Measurements from ENCODE around the gene COX15.
A peak's percentile ranks its signal among the peaks of the same experiment; 100 is the strongest.
"Not testable (repeated sequence)": the region's sequence is repeated elsewhere in the genome, so short reads cannot be mapped to it uniquely, and the experiment has no call there.

COX15 gene

DNA sequence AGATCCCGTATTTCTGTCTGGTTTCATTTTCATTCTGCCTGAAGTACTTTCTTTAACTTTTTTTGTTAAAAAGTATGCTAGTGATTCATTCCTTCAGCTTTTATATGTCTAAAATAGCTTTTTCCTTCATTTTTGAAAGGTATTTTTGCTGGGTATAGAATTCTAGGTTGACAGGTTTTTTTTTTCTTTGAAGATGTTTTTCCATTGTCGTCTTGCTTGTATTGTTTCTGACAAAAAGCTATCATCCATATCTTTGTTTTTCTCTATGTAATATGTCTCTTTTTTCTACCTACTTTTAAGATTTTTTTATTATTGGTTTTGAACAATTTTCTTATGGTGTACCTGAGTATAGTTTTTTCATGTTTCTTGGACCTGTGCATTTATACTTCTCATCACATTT, 8.3 kb upstream of the COX15 start:
- no peak for DNase-seq

DNA sequence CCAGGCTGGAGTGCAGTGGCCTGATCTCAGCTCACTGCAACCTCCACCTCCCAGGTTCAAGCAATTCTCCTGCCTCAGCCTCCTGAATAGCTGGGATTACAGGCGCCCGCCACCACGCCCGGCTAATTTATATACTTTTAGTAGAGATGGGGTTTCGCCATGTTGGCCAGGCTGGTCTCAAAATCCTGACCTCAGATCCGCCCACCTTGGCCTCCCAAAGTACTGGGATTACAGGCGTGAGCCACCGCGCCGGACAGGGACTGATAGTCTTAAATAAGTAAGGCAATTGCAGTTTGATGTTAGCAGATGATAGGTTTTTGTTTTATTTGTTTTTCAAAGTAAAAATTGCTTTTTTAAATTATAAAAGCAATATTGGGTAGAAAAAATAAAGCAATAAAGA, 2.2 kb upstream of the COX15 start:
- not testable (repeated sequence) for DNase-seq

DNA sequence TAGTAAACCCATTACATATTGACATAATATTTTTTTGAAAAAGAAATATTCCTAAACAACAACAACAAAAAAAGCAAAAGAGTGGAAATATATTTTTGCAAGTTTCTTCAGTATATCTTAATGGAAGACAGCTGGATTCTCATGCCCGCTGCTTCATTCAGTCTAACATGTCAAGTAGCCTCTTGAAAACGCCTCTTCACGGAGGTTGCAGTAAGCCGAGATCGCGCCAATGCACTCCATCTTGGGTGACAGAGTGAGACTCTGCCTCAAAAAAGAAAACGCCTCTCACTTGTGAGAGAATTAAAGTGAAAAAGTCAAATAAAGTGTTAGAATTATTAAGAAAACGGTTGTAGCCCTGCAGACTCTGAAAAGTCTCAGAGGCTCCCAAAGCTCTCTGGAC, 1.4 kb upstream of the COX15 start:
- DNase-seq = no peak

DNA sequence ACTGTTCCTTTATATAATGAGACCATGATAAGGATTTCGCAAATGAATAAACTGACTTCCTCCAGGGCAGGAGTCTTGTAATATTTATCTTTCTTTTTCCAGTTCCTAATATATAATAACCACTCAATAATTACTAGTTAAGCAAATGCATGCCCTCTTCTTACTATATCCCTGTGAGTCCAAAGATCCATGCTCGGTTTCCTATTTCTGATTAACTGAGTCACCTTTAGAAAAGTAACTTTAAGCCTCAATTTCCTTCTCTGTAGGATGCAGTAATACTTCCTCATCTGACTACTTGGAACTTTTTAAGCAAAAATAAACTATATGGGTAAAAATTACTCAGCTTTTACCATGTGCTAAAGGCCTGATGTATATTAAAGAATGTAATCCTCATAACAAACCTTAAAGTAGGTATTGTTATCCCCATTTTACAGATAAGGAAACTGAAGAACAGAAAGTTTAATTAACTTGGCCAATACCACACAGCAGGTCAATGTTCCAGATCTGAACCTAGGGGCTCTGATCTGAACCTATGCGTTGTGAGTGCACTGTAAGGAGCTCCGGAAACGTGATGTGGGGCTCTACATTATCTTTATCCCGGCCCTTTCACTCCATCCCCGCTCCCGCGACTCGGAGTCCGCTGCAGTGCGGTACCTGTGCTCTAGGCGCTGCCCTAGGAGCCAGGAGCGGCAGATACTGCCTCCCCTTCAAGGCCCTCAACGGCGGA, 458 bp downstream of the COX15 start:
- no peak for DNase-seq

DNA sequence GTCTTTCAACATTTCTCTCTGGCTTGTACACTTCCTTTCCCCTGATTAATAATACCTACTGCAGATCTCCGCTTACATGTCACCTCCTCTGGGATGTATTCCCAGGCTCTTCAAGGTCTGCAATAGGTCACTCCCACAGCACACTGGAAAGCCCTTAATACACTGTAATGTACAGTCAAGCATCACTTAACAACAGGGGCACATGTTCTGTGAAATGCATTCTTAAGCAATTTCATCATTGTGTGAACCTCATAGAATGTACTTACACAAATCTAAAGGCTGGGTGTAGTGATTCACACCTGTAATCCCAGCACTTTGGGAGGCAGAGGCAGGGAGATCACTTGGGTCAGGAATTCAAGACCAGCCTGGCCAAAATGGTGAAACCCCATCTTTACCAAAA, 1.9 kb downstream of the COX15 start:
- DNase-seq = peak; percentile 11

DNA sequence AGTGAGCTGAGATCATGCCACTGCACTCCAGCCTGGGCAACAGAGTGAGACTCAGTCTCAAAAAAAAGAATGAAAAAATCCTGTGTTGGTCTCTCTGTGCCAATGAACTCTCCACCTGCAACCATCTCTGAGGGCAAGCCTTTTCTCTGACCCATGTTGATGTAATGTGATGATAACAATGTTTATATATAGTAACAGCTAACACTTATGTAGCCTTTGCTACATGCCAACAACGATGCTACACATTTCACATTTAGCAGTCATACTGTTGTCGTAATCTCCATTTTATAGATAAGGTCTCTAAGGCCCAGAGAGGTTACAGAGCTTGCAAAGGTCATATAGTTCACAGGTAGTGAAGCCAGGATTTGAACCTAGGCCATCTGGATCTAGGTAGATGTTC, 11.5 kb downstream of the COX15 start:
- no peak for DNase-seq

DNA sequence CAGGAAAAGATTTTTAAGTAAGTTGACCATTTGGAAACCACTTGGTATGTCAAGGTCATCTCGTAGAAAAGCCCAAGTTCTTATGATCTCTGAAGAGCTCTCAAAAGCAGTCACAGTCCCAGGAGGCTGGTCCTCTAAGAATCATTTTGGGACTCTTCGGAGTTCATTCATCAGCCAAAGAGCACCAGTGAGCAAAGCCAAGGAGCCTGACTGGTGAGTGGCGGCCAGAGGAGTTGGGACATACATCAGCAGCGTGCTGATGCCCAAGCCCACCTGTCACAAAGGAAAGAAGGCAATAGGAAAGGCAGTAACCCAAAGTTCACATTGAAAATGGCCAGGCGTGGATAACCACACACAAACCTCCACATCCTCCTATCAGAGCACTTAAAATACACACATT, 17.5 kb downstream of the COX15 start:
- DNase-seq = no peak

DNA sequence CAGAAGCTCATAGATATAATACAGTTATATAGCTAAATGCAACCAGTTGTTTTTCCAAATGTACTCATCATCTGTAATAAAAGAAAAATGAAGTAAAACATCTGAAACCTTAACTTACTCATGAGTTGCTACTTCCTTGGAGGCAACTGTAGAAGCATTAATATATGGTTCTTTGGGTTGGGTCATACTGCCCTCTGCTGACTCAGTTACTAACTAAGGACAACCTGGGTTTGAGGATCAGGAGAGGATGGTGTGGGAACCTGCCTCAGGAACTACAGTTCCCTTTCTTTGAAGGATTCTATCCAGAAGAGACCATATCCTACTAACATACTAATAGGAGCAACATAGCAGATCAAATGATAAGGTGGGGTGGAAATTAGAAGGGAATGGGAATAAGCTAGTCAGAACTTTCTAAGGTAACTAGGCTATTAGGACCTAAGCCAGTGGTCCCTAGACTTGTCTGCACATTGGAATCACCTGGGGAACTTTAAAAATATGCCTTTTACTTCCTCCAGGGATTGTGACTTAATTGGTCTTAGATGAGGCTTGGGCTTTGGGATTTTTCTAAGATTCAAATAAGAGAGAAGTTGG, 20.7 kb downstream of the COX15 start:
- peak; percentile 72 for DNase-seq

DNA sequence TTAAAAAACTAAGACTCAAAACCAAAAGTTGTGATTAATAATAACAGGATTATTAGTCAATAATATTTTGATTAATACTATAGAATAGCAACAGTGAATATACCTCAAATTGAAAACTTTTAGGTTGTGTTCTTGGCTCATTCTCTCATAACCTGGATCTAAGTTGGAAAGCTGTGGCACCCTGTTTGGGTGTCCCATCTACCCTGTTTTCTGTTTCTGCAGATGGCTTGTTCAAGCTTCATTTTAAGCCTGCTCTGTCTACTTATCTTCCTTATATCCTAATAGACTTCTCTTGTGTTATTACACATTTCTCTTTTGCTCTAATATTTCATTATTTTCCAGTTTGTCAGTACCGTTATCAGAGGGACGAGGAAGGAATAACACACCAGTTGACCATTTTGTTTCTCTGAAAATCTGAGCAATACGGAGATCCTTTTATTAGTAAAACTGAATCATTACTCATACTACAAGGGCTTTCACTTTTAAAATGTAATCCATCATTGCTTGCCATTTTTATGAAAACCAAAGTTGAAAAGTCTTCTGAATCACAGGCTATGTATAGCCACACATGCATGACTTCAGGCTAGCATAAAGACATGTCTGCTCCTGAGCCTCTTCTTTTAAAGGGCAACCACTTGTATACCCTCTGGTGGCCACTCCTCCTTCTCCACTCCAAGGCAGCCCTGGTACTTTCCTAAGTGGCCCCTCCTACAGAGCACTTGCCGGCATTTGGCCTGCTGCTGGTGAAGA, 22.3 kb downstream of the COX15 start:
- DNase-seq = peak; percentile 51

DNA sequence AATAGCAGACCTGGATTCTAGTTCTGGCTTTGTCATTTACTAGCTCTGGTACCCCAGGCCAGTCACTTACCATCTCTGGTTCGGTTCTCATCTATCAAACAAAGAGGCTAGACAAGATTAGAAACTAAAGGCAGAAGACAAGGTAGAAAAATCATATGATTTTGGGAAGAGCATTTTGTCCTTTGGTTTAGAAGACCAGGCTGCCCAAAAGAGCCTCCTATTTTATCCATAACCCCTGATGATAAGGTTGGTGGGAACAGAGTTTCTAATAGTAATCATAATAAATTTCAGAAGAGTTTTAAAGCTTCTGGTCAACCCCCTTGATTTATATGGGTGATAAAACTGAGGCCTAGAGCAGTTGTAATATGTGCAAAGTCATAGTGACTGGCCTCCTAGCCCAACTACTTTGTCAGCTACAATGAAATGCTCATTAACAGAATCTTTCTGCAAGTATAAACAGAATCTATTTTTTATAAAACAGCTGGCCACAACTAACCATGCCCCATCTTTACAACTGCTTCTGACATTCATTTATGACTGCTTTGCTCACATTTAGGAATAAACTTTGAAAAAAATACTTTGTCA, 23.4 kb downstream of the COX15 start:
- DNase-seq = no peak

DNA sequence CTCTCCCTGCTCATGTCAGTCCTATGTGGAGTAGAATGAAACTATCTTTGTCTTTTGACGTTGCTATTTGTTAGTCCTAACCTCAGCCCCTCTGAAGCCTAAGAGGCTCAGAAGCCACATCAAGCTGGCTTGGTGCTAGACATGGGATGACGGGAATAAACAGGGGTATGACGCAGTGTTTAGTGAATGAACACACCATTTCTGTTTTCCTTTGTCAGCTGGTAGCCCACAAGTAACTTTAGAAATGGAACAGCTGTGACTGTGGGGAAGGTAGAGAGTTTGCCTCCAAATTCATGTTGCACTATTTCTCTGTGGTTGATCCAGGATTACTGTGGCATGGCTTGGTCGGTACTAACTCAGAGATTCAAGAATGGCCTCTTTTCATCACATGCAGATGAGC, 31.3 kb downstream of the COX15 start:
- DNase-seq = no peak

DNA sequence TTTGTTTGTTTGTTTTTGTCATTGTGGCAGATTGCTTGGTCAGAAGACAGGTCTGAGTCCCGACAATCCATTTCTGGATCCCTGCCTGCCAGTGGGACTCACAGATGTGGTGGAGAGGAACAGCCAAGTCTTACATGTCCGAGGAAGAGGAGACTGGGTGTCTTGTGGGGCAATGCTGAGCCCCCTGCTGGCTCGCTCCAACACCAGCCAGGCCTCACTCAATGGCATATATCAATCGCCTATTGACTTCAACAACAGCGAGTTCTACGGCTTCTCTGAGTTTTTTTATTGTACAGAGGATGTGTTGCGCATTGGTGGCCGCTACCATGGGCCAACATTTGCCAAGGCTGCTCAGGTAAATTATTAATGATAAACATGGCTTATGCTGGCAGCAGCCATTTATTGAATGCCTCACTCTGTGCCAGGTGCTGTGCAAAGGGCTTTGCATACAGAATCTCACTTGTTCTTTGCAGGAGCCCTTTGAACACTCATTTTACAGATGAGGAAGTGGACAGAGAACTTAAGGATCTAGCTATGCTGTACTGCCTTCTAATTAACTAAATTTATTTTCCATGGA, 33.3 kb downstream of the COX15 start:
- DNase-seq = no peak

DNA sequence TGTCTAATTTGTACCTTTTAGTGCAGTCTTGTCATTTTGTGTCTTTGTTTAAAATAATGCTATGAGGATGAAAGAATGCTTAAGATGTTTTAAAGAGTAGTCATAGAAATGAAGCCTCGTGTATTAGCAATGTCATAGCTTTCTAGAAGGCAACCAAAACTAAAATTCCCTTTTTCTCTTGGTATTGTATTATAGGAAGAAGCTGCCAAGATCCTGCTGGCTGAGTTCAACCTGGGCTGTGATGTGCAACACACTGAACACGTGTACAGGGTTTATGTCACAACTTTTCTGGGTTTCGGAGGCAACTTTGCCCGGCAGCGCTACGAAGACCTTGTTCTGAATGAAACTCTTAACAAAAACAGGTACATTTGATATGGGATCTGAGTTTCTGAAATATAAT, 36.2 kb downstream of the COX15 start:
- DNase-seq = peak; percentile 40

DNA sequence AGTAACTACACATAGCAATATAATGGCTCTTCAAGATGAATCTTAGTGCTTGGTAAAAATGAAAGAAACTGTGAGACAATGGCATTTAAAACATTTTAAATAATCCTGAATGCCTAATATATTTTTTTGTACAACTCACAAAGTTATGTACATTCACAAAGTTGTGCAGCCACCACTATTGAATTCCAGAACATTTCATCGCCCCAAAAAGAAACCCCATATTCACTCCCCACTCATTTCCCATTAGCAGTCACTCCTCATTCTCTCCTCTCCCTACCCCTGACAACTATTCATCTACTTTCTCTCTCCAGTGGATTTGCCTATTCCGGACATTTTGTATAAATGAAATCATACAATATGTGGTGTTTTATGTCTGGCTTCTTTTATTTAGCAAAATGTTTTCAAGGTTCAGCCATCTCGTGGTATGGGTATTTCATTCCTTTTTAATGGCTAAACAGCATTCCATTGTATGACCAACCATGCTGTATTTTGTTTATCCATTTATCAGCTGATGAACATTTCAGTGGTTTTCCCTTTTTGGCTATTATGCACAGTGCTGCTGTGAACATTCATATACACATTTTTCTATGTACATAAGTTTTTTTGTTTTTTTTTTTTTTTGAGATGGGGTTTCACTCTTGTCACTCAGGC, 37.9 kb downstream of the COX15 start:
- peak; percentile 83 for DNase-seq

DNA sequence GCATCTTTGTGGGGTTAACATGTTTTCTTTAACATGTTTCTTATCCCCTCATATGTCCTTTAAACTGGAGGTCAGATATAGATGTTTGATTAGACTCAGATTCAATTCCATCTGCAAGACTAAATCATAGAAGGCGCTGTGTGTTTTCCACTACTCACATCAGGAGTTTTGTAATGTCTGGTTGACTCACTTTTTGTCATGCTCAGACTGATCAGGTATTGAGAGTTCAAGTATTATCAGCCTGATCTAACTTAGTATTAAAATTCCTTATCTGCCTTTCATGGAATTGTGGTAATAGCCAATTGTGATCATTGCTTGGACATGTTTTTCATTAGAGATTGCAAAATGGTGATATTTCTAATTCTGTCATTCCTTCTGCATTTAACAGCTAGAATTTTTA, 42.5 kb downstream of the COX15 start:
- DNase-seq = no peak

DNA sequence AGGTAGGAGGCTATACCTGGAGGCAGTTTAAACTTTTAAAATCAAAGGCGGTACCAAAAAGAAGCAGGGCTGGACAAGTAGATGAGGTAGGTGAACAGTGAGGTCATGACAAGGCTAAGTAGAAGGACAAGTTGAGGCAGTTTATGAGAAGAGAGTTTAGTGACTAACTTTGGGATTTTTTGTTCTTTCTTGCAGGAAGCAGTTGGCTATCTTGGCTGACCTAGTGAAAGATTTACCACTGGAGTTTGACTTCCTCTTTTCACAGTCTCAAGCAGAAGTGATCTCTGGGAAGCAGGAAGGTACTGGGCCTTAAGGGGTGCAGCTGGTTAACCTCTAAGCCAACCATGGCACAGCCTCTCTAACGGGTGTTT, 46.3 kb downstream of the COX15 start:
- no peak for DNase-seq

DNA sequence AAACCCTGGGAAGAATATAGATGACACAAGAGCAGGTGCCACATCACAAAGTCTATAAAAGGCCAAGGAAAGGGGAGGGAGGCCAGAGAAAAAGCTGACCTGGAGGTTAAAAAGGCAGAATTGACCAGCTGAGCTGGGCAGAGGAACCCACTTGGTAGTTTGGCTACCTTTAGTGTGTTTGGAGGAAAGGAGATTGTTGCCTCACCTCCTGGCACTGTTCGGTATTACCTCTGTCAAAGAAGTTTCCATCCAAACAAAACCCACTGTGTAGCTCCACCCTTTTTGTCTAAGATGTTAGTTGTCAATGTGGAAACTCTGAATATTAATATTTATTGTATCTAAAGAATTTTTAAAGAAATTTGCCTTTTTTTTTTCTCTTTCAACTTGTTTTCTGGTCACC, 49.2 kb downstream of the COX15 start:
- DNase-seq = no peak
